PFSK-1 (cell line): ENCODE measurements around the gene SUPT3H.

Experiments
- FOXP2 ChIP-seq: optimal IDR thresholded peaks from 2 replicates; pipeline ENCODE3; 2011; ENCODE audit warnings: borderline replicate concordance, control low read depth, inconsistent platforms; ENCODE audit not compliant: insufficient read depth; ENCODE audit errors: extremely low read length, extremely low read depth
- POLR2AphosphoS5 ChIP-seq: IDR thresholded peaks from 2 replicates; pipeline ENCODE4 v1.6.1; 2012; ENCODE audit warnings: low read depth, mild to moderate bottlenecking, control low read depth, low read length, moderate library complexity
- REST ChIP-seq, 2 experiments: IDR thresholded peaks; 2 replicates each; pipeline versions ENCODE4 v1.6.1 to v1.8.0; 2011 to 2012; ENCODE audit warnings: low read depth in 2 of 2, low read length in 2 of 2, control low read depth in 1 of 2, inconsistent platforms in 1 of 2, mild to moderate bottlenecking in 1 of 2, moderate library complexity in 1 of 2; ENCODE audit not compliant: insufficient read depth in 1 of 2
- SIN3A ChIP-seq: IDR thresholded peaks from 2 replicates; pipeline ENCODE4 v1.6.1; 2012; ENCODE audit warnings: mild to moderate bottlenecking, low read length, moderate library complexity, borderline replicate concordance; ENCODE audit not compliant: insufficient read depth
- TAF1 ChIP-seq: IDR thresholded peaks from 2 replicates; pipeline ENCODE4 v1.6.1; 2012; ENCODE audit warnings: low read length, control low read depth, borderline replicate concordance; ENCODE audit not compliant: insufficient read depth

GRCh38 chr6:45174045-45174444 lies 203.7 kb downstream of the SUPT3H start:
- no peak for TF ChIP-seq POLR2AphosphoS5
- no peak for TF ChIP-seq REST (IDR thresholded peaks at IDR 0.05; ENCODE audit: insufficient read depth in 1 of 2, low read depth in 2 of 2, low read length in 2 of 2)
- no peak for TF ChIP-seq SIN3A
- TF ChIP-seq TAF1 = no peak
- TF ChIP-seq FOXP2 = no peak
